Thyroid gland (tissue), 4 donors: Measurements from ENCODE around the gene APBB2. TPM values are rescaled to one million over a fixed set of nuclear protein-coding genes. Genes with fewer than 3 reads are reported as not detected.

Experiments used
- DNase-seq, 2 donors: peaks; one replicate each; pipeline ENCODE4 v3.0.0-alpha.2; 2019
- H3K27ac ChIP-seq, 3 donors: fragments of 200-600 bp; sonication (generic); 1 replicate in 2 of 3; 2 replicates in 1 of 3; pipeline ENCODE4 v1.5.1; 2016 to 2019; ENCODE audit warnings: mild to moderate bottlenecking in 1 of 3, moderate library complexity in 1 of 3
- H3K27me3 ChIP-seq: fragments of 200-600 bp; sonication (generic); one replicate; pipeline ENCODE4 v1.5.1; 2019
- H3K36me3 ChIP-seq, 2 donors: fragments of 200-600 bp; sonication (generic); one replicate each; pipeline ENCODE4 v1.5.1; 2016 to 2019
- H3K4me1 ChIP-seq, 2 donors: fragments of 200-600 bp; sonication (generic); one replicate each; pipeline ENCODE4 v1.5.1; 2017 to 2019
- H3K4me3 ChIP-seq, 3 donors: fragments of 200-600 bp; sonication (generic); replicated peaks in 1 of 3; 1 replicate in 2 of 3; 2 replicates in 1 of 3; pipeline ENCODE4 v1.5.1; 2016; ENCODE audit warnings: mild to moderate bottlenecking in 1 of 3
- H3K9me3 ChIP-seq: fragments of 200-600 bp; sonication (generic); one replicate; pipeline ENCODE4 v1.5.1; 2017
- POLR2A ChIP-seq, 2 donors: fragments of 450-650 bp; IDR thresholded peaks; one replicate each; pipeline ENCODE4 v1.6.1; 2017; ENCODE audit warnings: antibody characterized with exemption in 2 of 2, mild to moderate bottlenecking in 2 of 2, moderate library complexity in 1 of 2
- WGBS, 2 donors: methylation state at CpG; one replicate each; pipeline ENCODE4 v1.1.5; 2017; 5-methylcytosine and 5-hydroxymethylcytosine counted together
- intact Hi-C: fragments of 100-400 bp; cut with DNase I; formaldehyde crosslinking; loops from one replicate; pipeline ENCODE4 v1.15.1; 2023
- total RNA-seq, 4 donors: library from RNA; depleted of rRNA; stranded (reverse); fragments of >200 nt; gene quantifications; one replicate each; pipeline ENCODE4 v1.2.3, GENCODE V29; 2016
- TF ChIP-seq, protein P1 (sequence below), 6 experiments: fragments of 200-600 bp in 3 of 6; fragments of 450-650 bp in 3 of 6; sonication (generic) in 3 of 6; IDR thresholded peaks; one replicate each; pipeline ENCODE4 v1.5.1; 2016 to 2019; ENCODE audit warnings: antibody characterized with exemption in 6 of 6, mild to moderate bottlenecking in 2 of 6, inconsistent platforms in 1 of 6, moderate library complexity in 1 of 6

The APBB2 gene
- total RNA-seq, 4 donors from 2014 or later = 174 to 253 (median 199) TPM

DNA sequence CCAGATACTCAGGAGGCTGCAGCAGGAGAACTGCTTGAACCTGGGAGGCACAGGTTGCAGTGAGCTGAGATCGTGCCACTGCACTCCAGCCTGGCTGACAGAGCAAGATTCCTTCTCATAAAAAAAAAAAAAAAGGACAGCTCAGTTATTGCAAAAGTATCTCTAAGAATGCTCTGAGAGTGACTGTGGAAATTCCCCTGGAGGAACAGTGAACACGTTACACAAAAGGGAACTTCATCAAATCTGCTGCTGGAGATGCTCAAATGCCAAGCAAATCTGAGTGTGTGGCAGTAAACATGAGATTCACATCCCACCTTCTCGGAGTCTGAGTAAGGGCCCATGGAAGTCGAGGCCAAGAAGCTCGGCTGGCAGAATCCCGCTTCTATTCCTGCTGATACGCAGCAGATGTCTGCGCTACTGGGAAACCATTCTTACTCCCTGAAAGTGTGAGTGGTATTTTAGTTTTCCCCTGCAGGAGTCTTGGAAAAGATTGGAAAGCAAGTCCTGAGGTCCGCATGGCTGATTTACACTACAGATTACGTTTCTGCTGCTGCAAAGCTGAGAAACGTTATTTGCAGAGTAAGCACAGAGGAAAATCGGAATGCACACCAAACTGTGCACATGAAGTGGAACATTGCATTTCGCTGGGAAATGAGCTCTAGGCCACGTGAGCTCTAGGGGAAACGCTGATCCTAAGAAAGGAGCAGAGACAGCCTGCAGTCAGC lies 301.7 kb downstream of the APBB2 start:
- no peak overlapping the region for H3K27ac ChIP-seq
- no peak for TF ChIP-seq POLR2A (IDR thresholded peaks at IDR 0.05)
- TF ChIP-seq, protein P1, sequence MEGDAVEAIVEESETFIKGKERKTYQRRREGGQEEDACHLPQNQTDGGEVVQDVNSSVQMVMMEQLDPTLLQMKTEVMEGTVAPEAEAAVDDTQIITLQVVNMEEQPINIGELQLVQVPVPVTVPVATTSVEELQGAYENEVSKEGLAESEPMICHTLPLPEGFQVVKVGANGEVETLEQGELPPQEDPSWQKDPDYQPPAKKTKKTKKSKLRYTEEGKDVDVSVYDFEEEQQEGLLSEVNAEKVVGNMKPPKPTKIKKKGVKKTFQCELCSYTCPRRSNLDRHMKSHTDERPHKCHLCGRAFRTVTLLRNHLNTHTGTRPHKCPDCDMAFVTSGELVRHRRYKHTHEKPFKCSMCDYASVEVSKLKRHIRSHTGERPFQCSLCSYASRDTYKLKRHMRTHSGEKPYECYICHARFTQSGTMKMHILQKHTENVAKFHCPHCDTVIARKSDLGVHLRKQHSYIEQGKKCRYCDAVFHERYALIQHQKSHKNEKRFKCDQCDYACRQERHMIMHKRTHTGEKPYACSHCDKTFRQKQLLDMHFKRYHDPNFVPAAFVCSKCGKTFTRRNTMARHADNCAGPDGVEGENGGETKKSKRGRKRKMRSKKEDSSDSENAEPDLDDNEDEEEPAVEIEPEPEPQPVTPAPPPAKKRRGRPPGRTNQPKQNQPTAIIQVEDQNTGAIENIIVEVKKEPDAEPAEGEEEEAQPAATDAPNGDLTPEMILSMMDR (IDR thresholded peaks at IDR 0.05) = no peak

DNA sequence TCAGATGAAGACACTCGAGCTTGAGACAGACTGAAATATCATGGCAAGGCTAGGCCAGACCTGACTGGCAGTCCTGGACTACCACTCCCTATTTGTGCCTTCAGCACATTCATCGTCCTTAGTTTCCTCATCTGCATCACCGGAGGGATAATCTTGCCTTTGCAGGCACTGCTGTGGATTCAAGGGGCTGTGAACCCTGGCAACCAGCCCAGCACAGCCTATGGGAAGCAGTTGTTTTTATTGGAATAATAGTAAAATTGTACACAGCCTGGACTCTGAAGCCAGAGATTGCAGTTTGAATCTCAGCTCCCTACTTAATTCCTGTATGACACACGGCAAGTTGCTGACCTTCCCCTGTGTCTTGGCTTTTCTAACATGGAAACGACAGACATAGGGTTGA lies 303.6 kb downstream of the APBB2 start:
- Histone ChIP-seq H3K4me3 (no peak overlapping the region), H3K27me3 (no peaks in the 10 kb centered on the region), H3K4me1 (peaks cover 0 to 16% of the 10 kb centered on the region in 2 donors), H3K27ac (no peak overlapping the region), H3K9me3 (no peaks in the 10 kb centered on the region), H3K36me3 (no peaks in the 10 kb centered on the region)
- TF ChIP-seq, protein P1 (IDR thresholded peaks at IDR 0.05) = no peak
- no peak for TF ChIP-seq POLR2A (IDR thresholded peaks at IDR 0.05)
- DNase-seq = no peak
- intact Hi-C loops = no loop called here
- 81 to 89% methylated on average over 5 of the region's 5 CpGs for whole genome bisulfite sequencing, 2 donors

More for the DNA sequence above, 301.7 kb downstream of the APBB2 start:
- H3K27me3 ChIP-seq = no peaks in the 10 kb centered on the region
- H3K36me3 ChIP-seq = no peaks in the 10 kb centered on the region
- DNase-seq = no peak
- intact Hi-C loops = no loop called here
- H3K4me3 ChIP-seq = no peak overlapping the region
- no peaks in the 10 kb centered on the region for H3K9me3 ChIP-seq
- H3K4me1 ChIP-seq = peaks cover 9 to 34% of the 10 kb centered on the region in 2 donors
- WGBS, 2 donors = 92 to 96% methylated on average over 15 of the region's 15 CpGs

DNA sequence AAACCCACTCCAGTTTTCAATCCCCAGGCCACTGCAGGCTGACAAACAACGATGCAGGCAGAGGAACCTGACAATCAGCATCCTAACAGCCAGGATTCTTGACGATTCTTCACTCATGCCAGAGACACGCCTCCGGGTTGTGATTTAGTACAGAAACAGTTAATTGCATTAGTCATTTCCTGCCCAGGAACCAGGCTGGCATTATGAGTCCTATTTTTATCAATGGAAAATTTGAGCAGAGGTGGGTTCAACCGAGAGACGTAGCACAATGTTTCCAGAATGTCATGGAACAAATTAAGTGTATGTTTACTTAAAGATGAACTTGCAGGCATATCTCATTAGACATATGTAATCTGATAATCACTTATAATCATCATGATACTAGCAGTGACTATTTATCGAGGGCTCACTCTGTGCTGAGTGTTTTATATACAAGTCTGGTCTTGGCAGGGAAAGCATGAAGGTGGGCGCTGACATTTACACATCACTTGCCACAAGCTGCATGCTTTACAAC lies 304.9 kb downstream of the APBB2 start:
- TF ChIP-seq POLR2A (IDR thresholded peaks at IDR 0.05) = no peak
- TF ChIP-seq, protein P1 (IDR thresholded peaks at IDR 0.05) = no peak
- Histone ChIP-seq H3K27me3 (no peaks in the 10 kb centered on the region), H3K27ac (peak overlapping the region in 2 of 3 donors; percentile 2 to 5), H3K4me3 (no peak overlapping the region), H3K9me3 (no peaks in the 10 kb centered on the region), H3K4me1 (peaks cover 0 to 13% of the 10 kb centered on the region in 2 donors), H3K36me3 (peaks cover 0 to 3% of the 10 kb centered on the region in 2 donors)
- intact Hi-C loops = no loop called here
- 68 to 72% methylated on average over 8 of the region's 8 CpGs for WGBS, 2 donors
- DNase-seq = no peak

DNA sequence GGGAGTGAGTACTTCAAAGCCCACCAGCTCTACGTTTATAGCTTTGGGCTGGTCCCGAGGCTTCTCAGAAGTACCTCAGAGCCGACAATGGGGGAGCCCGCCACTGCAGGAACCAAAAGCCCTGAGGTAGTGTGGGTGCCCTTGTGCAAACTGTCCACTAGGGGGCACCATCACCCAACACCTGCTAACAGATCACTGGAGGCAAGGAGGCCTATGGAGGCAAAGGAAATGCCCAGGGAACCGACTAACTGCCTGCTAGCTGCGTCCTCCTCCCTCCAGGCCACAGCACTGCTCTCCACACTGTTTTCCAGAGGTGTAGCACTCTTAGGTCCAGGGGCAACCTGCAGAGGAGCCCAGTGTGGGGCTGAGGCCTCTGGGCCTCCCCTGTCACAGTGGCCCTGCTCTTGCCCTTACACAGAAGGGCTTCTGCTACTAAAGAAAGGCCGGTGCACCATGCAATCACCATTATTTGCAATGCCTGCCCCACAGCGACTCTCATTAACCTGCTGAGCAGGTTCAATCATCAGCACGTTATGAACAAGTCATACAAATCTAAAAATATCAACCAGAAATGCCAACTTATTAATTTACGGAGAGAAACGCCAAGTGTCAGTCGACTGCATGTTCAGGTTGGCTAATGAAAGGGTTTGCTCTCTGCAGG lies 305.5 kb downstream of the APBB2 start:
- H3K9me3 ChIP-seq = no peaks in the 10 kb centered on the region
- 53 to 62% methylated on average over 8 to 12 of the region's 12 CpGs for WGBS, 2 donors
- H3K4me1 ChIP-seq = peaks cover 0 to 13% of the 10 kb centered on the region in 2 donors
- H3K4me3 ChIP-seq = no peak overlapping the region
- no peaks in the 10 kb centered on the region for H3K27me3 ChIP-seq
- intact Hi-C loops = no loop called here
- TF ChIP-seq, protein P1 (IDR thresholded peaks at IDR 0.05) = peak; percentile 64 to 97 (median 80)
- TF ChIP-seq POLR2A (IDR thresholded peaks at IDR 0.05) = no peak
- peak; percentile 49 to 58 for DNase-seq
- H3K36me3 ChIP-seq = peaks cover 0 to 3% of the 10 kb centered on the region in 2 donors
- H3K27ac ChIP-seq = peak overlapping the region in 1 of 3 donors; percentile 28

DNA sequence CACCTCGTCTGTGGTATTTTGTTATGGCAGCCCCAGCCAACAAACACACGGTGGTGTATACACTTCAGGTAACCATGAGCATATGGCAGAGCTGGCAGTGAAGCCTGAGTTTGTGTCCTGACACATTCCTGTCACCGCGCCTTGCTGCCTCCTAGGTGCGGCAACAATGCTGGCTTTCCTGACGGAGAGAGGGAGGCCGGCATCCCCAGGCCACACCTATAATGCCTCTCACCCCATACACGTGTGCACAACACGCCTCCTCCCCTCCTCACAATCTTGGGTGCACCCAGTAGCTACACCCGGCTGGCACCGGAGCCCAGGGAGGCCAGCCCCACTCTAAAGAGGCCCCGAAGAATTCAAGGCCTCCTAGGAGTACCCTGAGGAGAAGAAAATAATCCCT lies 306.0 kb downstream of the APBB2 start:
- Histone ChIP-seq H3K9me3 (no peaks in the 10 kb centered on the region), H3K4me1 (peaks cover 0 to 13% of the 10 kb centered on the region in 2 donors), H3K4me3 (no peak overlapping the region), H3K27ac (peak overlapping the region in 1 of 3 donors; percentile 28), H3K36me3 (peaks cover 0 to 3% of the 10 kb centered on the region in 2 donors), H3K27me3 (no peaks in the 10 kb centered on the region)
- 73 to 75% methylated on average over 9 to 12 of the region's 12 CpGs for WGBS, 2 donors
- TF ChIP-seq, protein P1 (IDR thresholded peaks at IDR 0.05) = no peak
- TF ChIP-seq POLR2A (IDR thresholded peaks at IDR 0.05) = no peak
- DNase-seq = no peak
- intact Hi-C loops = no loop called here
